HepG2 (cell line): ENCODE data around the gene ST13. TPM values are rescaled to one million over a fixed set of nuclear protein-coding genes. Genes with fewer than 3 reads are reported as not detected.

ENCODE experiments used
- ATAC-seq: fragments of 200-7000 bp; cut with Tn5 transposase; 3 replicates; pipeline ENCODE4 v1.9.1; 2020; ENCODE audit warnings: mild to moderate bottlenecking, moderate library complexity
- BruUV-seq: library from RNA; stranded (reverse); fragments of 400-500 nt; replicated peaks from 2 replicates; lab custom pipeline; 2021; lab: Mats Ljungman, UMichigan
- CTCF ChIA-PET: fragments of 300-600 bp; formaldehyde crosslinking; extraction: SDS; loops from one replicate; lab custom pipeline; 2021; ENCODE audit warnings: low total read pairs, inconsistent platforms, low intra/inter-chr PET ratio; lab: Yijun Ruan, JAX
- POLR2A ChIA-PET: fragments of 350-600 bp; sonication (Branson Sonifier 250); formaldehyde crosslinking; loops from one replicate; lab custom pipeline; 2020; ENCODE audit warnings: antibody characterized with exemption, inconsistent platforms; lab: Yijun Ruan, JAX
- DNase-seq: peaks from one replicate; pipeline ENCODE4 v3.0.0-alpha.2; 2015; ENCODE audit warnings: low spot score
- FAIRE-seq: peaks from 3 replicates; lab custom pipeline; 2011; peaks lifted over from hg19 to GRCh38; lab: Jason Lieb, UNC
- H2AFZ ChIP-seq: one replicate; pipeline ENCODE4 v1.6.1; 2011; ENCODE audit warnings: low read length, inconsistent platforms
- H3K27ac ChIP-seq: fragments of 300-600 bp; 3 replicates; pipeline ENCODE4 v1.8.0; 2011; ENCODE audit warnings: mixed run types, mild to moderate bottlenecking, mixed read lengths, low read length, inconsistent platforms; ENCODE audit not compliant: insufficient read depth; ENCODE audit errors: extremely low read length
- H3K27me3 ChIP-seq, 2 experiments: fragments of 200-600 bp in 1 of 2; 2 replicates in 1 of 2; 3 replicates in 1 of 2; pipeline versions ENCODE4 v1.6.0 to v1.8.0; 2011; ENCODE audit warnings: low read length in 2 of 2, mild to moderate bottlenecking in 2 of 2, moderate library complexity in 2 of 2, inconsistent platforms in 1 of 2; ENCODE audit not compliant: insufficient read depth in 2 of 2, control insufficient read depth in 1 of 2
- H3K36me3 ChIP-seq, 2 experiments: fragments of 200-600 bp in 1 of 2; replicated peaks in 1 of 2; 2 replicates in 1 of 2; 3 replicates in 1 of 2; pipeline versions ENCODE4 v1.5.1 to v1.8.0; 2011; ENCODE audit warnings: low read length in 2 of 2, inconsistent platforms in 1 of 2; ENCODE audit not compliant: insufficient read depth in 2 of 2, control insufficient read depth in 1 of 2
- H3K4me1 ChIP-seq: 2 replicates; pipeline ENCODE4 v1.5.1; 2012; ENCODE audit warnings: low read length, inconsistent platforms; ENCODE audit not compliant: insufficient read depth
- H3K4me2 ChIP-seq: 2 replicates; pipeline ENCODE4 v1.6.0; 2011; ENCODE audit warnings: low read depth, low read length, inconsistent platforms
- H3K4me3 ChIP-seq, 3 experiments: fragments of 200-600 bp in 1 of 3; sonication (generic), shearing (Covaris generic) in 1 of 3; replicated peaks in 1 of 3; 2 replicates each; pipeline ENCODE4 v1.5.1; 2011 to 2016; ENCODE audit warnings: low read length in 3 of 3, inconsistent platforms in 2 of 3, low read depth in 2 of 3, mild to moderate bottlenecking in 2 of 3, control low read depth in 1 of 3, mixed read lengths in 1 of 3; ENCODE audit not compliant: insufficient read depth in 1 of 3
- H3K79me2 ChIP-seq: one replicate; pipeline ENCODE4 v1.6.1; 2011; ENCODE audit warnings: low read length, inconsistent platforms; ENCODE audit not compliant: insufficient read depth
- H3K9ac ChIP-seq: 2 replicates; pipeline ENCODE4 v1.6.0; 2011; ENCODE audit warnings: mild to moderate bottlenecking, low read depth, low read length, inconsistent platforms; ENCODE audit not compliant: insufficient read depth
- H3K9me3 ChIP-seq: 2 replicates; pipeline ENCODE4 v1.5.1; 2012; ENCODE audit warnings: mild to moderate bottlenecking, low read length
- H4K20me1 ChIP-seq: 2 replicates; pipeline ENCODE4 v1.6.0; 2011; ENCODE audit warnings: inconsistent platforms, mild to moderate bottlenecking, low read length, moderate library complexity; ENCODE audit not compliant: insufficient read depth
- ARHGAP35 ChIP-seq: sonication (generic); formaldehyde crosslinking; IDR thresholded peaks from 2 replicates; pipeline ENCODE4 v1.9.0; 2022; ENCODE audit warnings: mild to moderate bottlenecking, inconsistent platforms, moderate library complexity, missing genetic modification reagents, borderline replicate concordance
- MAFF ChIP-seq: IDR thresholded peaks from 2 replicates; pipeline ENCODE4 v1.6.1; 2011; ENCODE audit warnings: low read depth, low read length, improper control_type of control experiment
- MAFG ChIP-seq: sonication (generic); formaldehyde crosslinking; IDR thresholded peaks from 2 replicates; pipeline ENCODE4 v1.5.1; 2020; ENCODE audit warnings: mild to moderate bottlenecking, missing genetic modification reagents
- MAFK ChIP-seq, 2 experiments: IDR thresholded peaks in 1 of 2; conservative IDR thresholded peaks in 1 of 2; 2 replicates each; pipeline ENCODE4 v1.6.1; 2011; ENCODE audit warnings: improper control_type of control experiment in 2 of 2, low read length in 2 of 2
- RAD21 ChIP-seq: fragments of 450-650 bp; formaldehyde crosslinking; IDR thresholded peaks from 2 replicates; pipeline ENCODE4 v1.5.0; 2020; ENCODE audit warnings: mild to moderate bottlenecking
- SMC3 ChIP-seq: IDR thresholded peaks from 2 replicates; pipeline ENCODE4 v1.6.1; 2011; ENCODE audit warnings: low read length, improper control_type of control experiment
- STAG1 ChIP-seq: sonication (generic); formaldehyde crosslinking; IDR thresholded peaks from 2 replicates; pipeline ENCODE4 v1.4.0; 2020; ENCODE audit warnings: missing genetic modification reagents
- WGBS: methylation state at CpG from one replicate; pipeline ENCODE4 v1.1.6; 2017; ENCODE audit warnings: low lambda C conversion rate; 5-methylcytosine and 5-hydroxymethylcytosine counted together
- in situ Hi-C: cut with HindIII; loops from 2 replicates; pipeline ENCODE4 v1.10.0; 2017; ENCODE audit warnings: low pct_unique_long_range_greater_than_20kb; ENCODE audit not compliant: extremely low pct_ligation_motif_present
- intact Hi-C: fragments of 100-400 bp; cut with micrococcal nuclease; formaldehyde crosslinking; loops from one replicate; pipeline ENCODE4 v1.10.0; 2022; ENCODE audit not compliant: unreplicated experiment
- polyA plus RNA-seq, 8 experiments: library from polyadenylated mRNA; depleted of rRNA in 3 of 8; stranded (reverse) in 7 of 8; unstranded in 1 of 8; fragments of >200 nt; fragmentation: Illumina TruSeq in 4 of 8; extraction: Trizol in 4 of 8; gene quantifications; 2 replicates each; pipeline versions ENCODE4 v1.2.1 to v1.2.3, GENCODE V29; 2011 to 2016; ENCODE audit warnings: low read depth in 4 of 8, missing spikeins in 1 of 8, mixed read lengths in 1 of 8; ENCODE audit not compliant: insufficient read depth in 1 of 8
- total RNA-seq, 5 experiments: library from RNA; depleted of rRNA; stranded (reverse); fragments of >200 nt; fragmentation: Illumina TruSeq; extraction: Trizol; gene quantifications; 2 replicates each; pipeline ENCODE4 v1.2.3, GENCODE V29; 2016; ENCODE audit warnings: low read depth in 1 of 5
- TF ChIP-seq, protein P1 (sequence below): sonication (generic); formaldehyde crosslinking; IDR thresholded peaks from 2 replicates; pipeline ENCODE4 v1.5.0; 2020; ENCODE audit warnings: mild to moderate bottlenecking, missing genetic modification reagents
- TF ChIP-seq, protein P2 (sequence below): sonication (generic); formaldehyde crosslinking; IDR thresholded peaks from 2 replicates; pipeline ENCODE4 v1.5.0; 2020; ENCODE audit warnings: mild to moderate bottlenecking, missing genetic modification reagents, moderate library complexity
- TF ChIP-seq, protein P3 (sequence below): sonication (generic); formaldehyde crosslinking; IDR thresholded peaks from 2 replicates; pipeline ENCODE4; 2020; ENCODE audit warnings: missing genetic modification reagents, mild to moderate bottlenecking, borderline replicate concordance

ST13 gene
- total and polyA plus RNA-seq, 2 of the 13 experiments (the other 11 are each of a cell fraction or from before 2014, with no cell fraction given) = 110 to 274 TPM

DNA sequence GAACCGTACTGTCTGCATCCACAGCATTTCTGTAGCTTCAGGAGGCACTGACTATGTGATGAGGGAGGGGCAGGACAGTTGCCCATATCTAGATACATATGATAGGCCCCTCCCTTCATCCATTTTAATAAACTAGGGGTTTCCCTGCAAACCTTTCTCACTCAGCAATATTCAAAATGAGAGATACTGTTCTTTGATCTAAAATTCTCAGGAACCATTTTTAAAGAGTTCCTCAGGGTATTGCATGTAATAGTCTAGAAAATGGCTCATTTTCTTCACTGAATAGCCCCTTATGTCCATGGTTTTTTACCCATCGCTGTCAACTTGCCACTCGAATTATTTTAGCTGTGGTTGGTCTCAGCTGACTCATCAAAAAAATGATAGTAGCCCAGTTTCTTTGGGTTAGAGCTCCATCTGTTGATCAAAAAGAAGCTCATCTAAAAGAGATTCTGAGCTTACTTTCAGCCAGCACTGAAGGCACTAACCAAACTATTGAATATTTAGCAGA lies 42.5 kb upstream of the ST13 start:
- POLR2A ChIA-PET = interaction anchor here (1.4 kb wide), 1 partner anchor 310 kb away, joined by 3 read pairs; no protein-coding TSS in a partner anchor
- in situ Hi-C loops (loop anchor here (10.0 kb wide), 1 partner anchor 214 kb away; no protein-coding TSS in a partner anchor), intact Hi-C loops (loop anchor here (2.0 kb wide), 1 partner anchor 216 kb away; no protein-coding TSS in a partner anchor)
- no peaks in the 10 kb centered on the region; a peak in 1 of 5 replicates for H3K36me3 ChIP-seq
- H3K4me3 ChIP-seq = no peak overlapping the region
- H3K4me1 ChIP-seq = no peaks in the 10 kb centered on the region
- no peaks in the 10 kb centered on the region for H4K20me1 ChIP-seq
- H3K9me3 ChIP-seq = no peaks in the 10 kb centered on the region
- FAIRE-seq (peak; percentile 40), DNase-seq (peak; percentile 62), ATAC-seq (no peak; the same call in 2 of the 3 replicates)
- H3K27me3 ChIP-seq = no peaks in the 10 kb centered on the region
- H3K27ac ChIP-seq = no peak overlapping the region
- no peak overlapping the region for H2AFZ ChIP-seq
- CTCF ChIA-PET = interaction anchor here (1.4 kb wide), 1 partner anchor 462 kb away, joined by 6 read pairs; no protein-coding TSS in a partner anchor
- no TSS peak for BruUV-seq
- 56% methylated on average over 3 of the region's 3 CpGs for WGBS
- no peak overlapping the region for H3K9ac ChIP-seq
- no peaks in the 10 kb centered on the region for H3K79me2 ChIP-seq
- TF ChIP-seq ARHGAP35 (CRISPR knock-in tag) (no peak), MAFK (conservative IDR thresholded peaks at IDR 0.05 in 1 of 2, IDR thresholded peaks at IDR 0.05 in 1 of 2; ENCODE audit: low read length in 2 of 2) (peak; percentile 99 to 100), SMC3 (0 out of 2 replicates have a peak, but pooled peaks have one; percentile 53), MAFG (CRISPR knock-in tag) (peak; percentile 79; the same call in 1 of the 2 replicates), MAFF (peak; percentile 99), RAD21 (CRISPR knock-in tag) (peak; percentile 58; the same call in 1 of the 2 replicates), STAG1 (CRISPR knock-in tag) (peak; percentile 79)
- TF ChIP-seq, protein P1, sequence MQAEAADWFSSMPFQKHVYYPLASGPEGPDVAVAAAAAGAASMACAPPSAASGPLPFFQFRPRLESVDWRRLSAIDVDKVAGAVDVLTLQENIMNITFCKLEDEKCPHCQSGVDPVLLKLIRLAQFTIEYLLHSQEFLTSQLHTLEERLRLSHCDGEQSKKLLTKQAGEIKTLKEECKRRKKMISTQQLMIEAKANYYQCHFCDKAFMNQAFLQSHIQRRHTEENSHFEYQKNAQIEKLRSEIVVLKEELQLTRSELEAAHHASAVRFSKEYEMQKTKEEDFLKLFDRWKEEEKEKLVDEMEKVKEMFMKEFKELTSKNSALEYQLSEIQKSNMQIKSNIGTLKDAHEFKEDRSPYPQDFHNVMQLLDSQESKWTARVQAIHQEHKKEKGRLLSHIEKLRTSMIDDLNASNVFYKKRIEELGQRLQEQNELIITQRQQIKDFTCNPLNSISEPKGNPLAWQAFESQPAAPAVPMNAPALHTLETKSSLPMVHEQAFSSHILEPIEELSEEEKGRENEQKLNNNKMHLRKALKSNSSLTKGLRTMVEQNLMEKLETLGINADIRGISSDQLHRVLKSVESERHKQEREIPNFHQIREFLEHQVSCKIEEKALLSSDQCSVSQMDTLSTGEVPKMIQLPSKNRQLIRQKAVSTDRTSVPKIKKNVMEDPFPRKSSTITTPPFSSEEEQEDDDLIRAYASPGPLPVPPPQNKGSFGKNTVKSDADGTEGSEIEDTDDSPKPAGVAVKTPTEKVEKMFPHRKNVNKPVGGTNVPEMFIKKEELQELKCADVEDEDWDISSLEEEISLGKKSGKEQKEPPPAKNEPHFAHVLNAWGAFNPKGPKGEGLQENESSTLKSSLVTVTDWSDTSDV = no peak
- TF ChIP-seq, protein P2, sequence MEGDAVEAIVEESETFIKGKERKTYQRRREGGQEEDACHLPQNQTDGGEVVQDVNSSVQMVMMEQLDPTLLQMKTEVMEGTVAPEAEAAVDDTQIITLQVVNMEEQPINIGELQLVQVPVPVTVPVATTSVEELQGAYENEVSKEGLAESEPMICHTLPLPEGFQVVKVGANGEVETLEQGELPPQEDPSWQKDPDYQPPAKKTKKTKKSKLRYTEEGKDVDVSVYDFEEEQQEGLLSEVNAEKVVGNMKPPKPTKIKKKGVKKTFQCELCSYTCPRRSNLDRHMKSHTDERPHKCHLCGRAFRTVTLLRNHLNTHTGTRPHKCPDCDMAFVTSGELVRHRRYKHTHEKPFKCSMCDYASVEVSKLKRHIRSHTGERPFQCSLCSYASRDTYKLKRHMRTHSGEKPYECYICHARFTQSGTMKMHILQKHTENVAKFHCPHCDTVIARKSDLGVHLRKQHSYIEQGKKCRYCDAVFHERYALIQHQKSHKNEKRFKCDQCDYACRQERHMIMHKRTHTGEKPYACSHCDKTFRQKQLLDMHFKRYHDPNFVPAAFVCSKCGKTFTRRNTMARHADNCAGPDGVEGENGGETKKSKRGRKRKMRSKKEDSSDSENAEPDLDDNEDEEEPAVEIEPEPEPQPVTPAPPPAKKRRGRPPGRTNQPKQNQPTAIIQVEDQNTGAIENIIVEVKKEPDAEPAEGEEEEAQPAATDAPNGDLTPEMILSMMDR (CRISPR knock-in tag) = peak; percentile 72
- TF ChIP-seq, protein P3, sequence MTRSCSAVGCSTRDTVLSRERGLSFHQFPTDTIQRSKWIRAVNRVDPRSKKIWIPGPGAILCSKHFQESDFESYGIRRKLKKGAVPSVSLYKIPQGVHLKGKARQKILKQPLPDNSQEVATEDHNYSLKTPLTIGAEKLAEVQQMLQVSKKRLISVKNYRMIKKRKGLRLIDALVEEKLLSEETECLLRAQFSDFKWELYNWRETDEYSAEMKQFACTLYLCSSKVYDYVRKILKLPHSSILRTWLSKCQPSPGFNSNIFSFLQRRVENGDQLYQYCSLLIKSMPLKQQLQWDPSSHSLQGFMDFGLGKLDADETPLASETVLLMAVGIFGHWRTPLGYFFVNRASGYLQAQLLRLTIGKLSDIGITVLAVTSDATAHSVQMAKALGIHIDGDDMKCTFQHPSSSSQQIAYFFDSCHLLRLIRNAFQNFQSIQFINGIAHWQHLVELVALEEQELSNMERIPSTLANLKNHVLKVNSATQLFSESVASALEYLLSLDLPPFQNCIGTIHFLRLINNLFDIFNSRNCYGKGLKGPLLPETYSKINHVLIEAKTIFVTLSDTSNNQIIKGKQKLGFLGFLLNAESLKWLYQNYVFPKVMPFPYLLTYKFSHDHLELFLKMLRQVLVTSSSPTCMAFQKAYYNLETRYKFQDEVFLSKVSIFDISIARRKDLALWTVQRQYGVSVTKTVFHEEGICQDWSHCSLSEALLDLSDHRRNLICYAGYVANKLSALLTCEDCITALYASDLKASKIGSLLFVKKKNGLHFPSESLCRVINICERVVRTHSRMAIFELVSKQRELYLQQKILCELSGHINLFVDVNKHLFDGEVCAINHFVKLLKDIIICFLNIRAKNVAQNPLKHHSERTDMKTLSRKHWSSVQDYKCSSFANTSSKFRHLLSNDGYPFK (CRISPR knock-in tag) = no peak
- no peak overlapping the region for H3K4me2 ChIP-seq
